ENCODE data around the gene TUB. TPM values are rescaled to one million over a fixed set of nuclear protein-coding genes. Genes with fewer than 3 reads are reported as not detected.

Gene TUB
- polyA plus RNA-seq, 3 donors: not detected

GRCh38 chr11:8093931-8094575 is 13.0 kb downstream of the TUB start:
- no peak overlapping the region for H3K9ac ChIP-seq (ENCODE audit: insufficient read depth, low read length, poor library complexity, severe bottlenecking)
- no peaks in the 10 kb centered on the region for H3K4me1 Mint-ChIP-seq
- H3K36me3 Mint-ChIP-seq: no peaks in the 10 kb centered on the region
- no peak overlapping the region for H2AFZ ChIP-seq (ENCODE audit: insufficient read depth, low read depth, low read length, poor library complexity, severe bottlenecking)
- no peaks in the 10 kb centered on the region for H3K36me3 ChIP-seq (replicated peaks in 1 of 2; ENCODE audit: control insufficient read depth in 1 of 2, insufficient read depth in 2 of 2, low read length in 2 of 2)
- H3K27me3 Mint-ChIP-seq (ENCODE audit: low read depth in 3 of 3): peaks cover 0 to 3% (median 1%) of the 10 kb centered on the region in 3 donors
- H3K79me2 ChIP-seq (ENCODE audit: insufficient read depth, low read length): no peaks in the 10 kb centered on the region
- no peaks in the 10 kb centered on the region for H3K9me3 Mint-ChIP-seq
- intact Hi-C loops (cut with micrococcal nuclease): no loop called here
- DNase-seq: no peak
- H3K27me3 ChIP-seq (ENCODE audit: control insufficient read depth in 2 of 2, insufficient read depth in 2 of 2, low read length in 2 of 2): no peaks in the 10 kb centered on the region
- no peak overlapping the region for H3K4me3 Mint-ChIP-seq
- H4K20me1 ChIP-seq (ENCODE audit: insufficient read depth, low read length): no peaks in the 10 kb centered on the region
- no peaks in the 10 kb centered on the region for H3K9me3 ChIP-seq (replicated peaks in 1 of 2; ENCODE audit: control insufficient read depth in 1 of 2, insufficient read depth in 1 of 2, low read length in 2 of 2)
- no peak overlapping the region for H3K4me2 ChIP-seq (replicated peaks; ENCODE audit: extremely low read depth, low read length, poor library complexity, severe bottlenecking)
- 63% methylated on average over 2 of the region's 9 CpGs for WGBS (ENCODE audit: insufficient coverage)
- no peaks in the 10 kb centered on the region for H3K4me1 ChIP-seq (ENCODE audit: control insufficient read depth in 1 of 2, insufficient read depth in 2 of 2, low read length in 2 of 2)
- no peak overlapping the region for H3K27ac ChIP-seq (ENCODE audit: low read depth in 1 of 2, low read length in 2 of 2)
- no peak for TF ChIP-seq CTCF (IDR thresholded peaks at IDR 0.05)
- H3K4me3 ChIP-seq (replicated peaks in 1 of 3; ENCODE audit: low read depth in 2 of 3, low read length in 3 of 3): no peak overlapping the region
- H3K27ac Mint-ChIP-seq: no peak overlapping the region

DNA sequence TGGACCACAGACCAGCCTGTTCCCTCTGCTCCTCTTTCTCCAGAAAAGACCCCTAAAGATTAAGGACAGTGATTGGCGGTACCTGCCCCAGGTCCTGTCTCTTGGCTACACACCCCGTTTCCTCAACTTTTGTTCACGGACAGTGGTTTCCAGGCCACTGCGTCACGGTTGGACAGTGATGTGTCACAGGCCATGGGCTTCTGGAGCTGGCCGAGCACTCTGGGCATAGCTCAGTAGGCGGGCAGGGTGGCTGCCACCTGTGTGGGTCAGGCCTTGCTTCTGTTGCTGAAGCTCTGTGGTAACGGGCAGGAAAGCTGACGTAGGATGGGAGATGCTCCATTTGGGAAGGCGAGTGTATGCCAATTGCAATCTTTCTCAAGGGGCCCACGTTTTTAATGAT is 13.6 kb downstream of the TUB start:
- Histone ChIP-seq H3K4me1 (ENCODE audit: control insufficient read depth in 1 of 2, insufficient read depth in 2 of 2, low read length in 2 of 2) (no peaks in the 10 kb centered on the region), H3K27me3 (ENCODE audit: control insufficient read depth in 2 of 2, insufficient read depth in 2 of 2, low read length in 2 of 2) (no peaks in the 10 kb centered on the region), H3K9ac (ENCODE audit: insufficient read depth, low read length, poor library complexity, severe bottlenecking) (no peak overlapping the region), H3K36me3 (replicated peaks in 1 of 2; ENCODE audit: control insufficient read depth in 1 of 2, insufficient read depth in 2 of 2, low read length in 2 of 2) (no peaks in the 10 kb centered on the region), H3K9me3 (replicated peaks in 1 of 2; ENCODE audit: control insufficient read depth in 1 of 2, insufficient read depth in 1 of 2, low read length in 2 of 2) (no peaks in the 10 kb centered on the region), H3K4me2 (replicated peaks; ENCODE audit: extremely low read depth, low read length, poor library complexity, severe bottlenecking) (no peak overlapping the region), H3K27ac (ENCODE audit: low read depth in 1 of 2, low read length in 2 of 2) (no peak overlapping the region), H3K4me3 (replicated peaks in 1 of 3; ENCODE audit: low read depth in 2 of 3, low read length in 3 of 3) (no peak overlapping the region), H2AFZ (ENCODE audit: insufficient read depth, low read depth, low read length, poor library complexity, severe bottlenecking) (no peak overlapping the region), H3K79me2 (ENCODE audit: insufficient read depth, low read length) (no peaks in the 10 kb centered on the region), H4K20me1 (ENCODE audit: insufficient read depth, low read length) (no peaks in the 10 kb centered on the region)
- WGBS (ENCODE audit: insufficient coverage): 89% methylated on average over 11 of the region's 11 CpGs
- Mint-ChIP-seq H3K36me3 (no peaks in the 10 kb centered on the region), H3K4me3 (no peak overlapping the region), H3K9me3 (no peaks in the 10 kb centered on the region), H3K27me3 (ENCODE audit: low read depth in 3 of 3) (peaks cover 0 to 3% (median 1%) of the 10 kb centered on the region in 3 donors), H3K27ac (no peak overlapping the region), H3K4me1 (no peaks in the 10 kb centered on the region)
- DNase-seq: no peak
- TF ChIP-seq CTCF (IDR thresholded peaks at IDR 0.05): no peak
- intact Hi-C loops (cut with micrococcal nuclease): no loop called here

Measured in CD14-positive monocyte (primary cell).